Kidney epithelial cell (primary cell): ENCODE measurements around the gene C1orf116. TPM values are rescaled to one million over a fixed set of nuclear protein-coding genes. Genes with fewer than 3 reads are reported as not detected.

Experiments
- DNase-seq: peaks from one replicate; pipeline ENCODE4 v3.0.0-alpha.2; 2010; ENCODE audit warnings: low read depth
- H3K27me3 ChIP-seq: 2 replicates; pipeline ENCODE4 v1.6.0; 2011; ENCODE audit warnings: low read length; ENCODE audit not compliant: control insufficient read depth, insufficient read depth
- H3K36me3 ChIP-seq: 2 replicates; pipeline ENCODE4 v1.5.1; 2011; ENCODE audit warnings: low read length; ENCODE audit not compliant: control insufficient read depth, insufficient read depth
- H3K4me3 ChIP-seq: 2 replicates; pipeline ENCODE4 v1.5.1; 2011; ENCODE audit warnings: low read depth, mild to moderate bottlenecking, control low read depth, low read length
- CTCF ChIP-seq: IDR thresholded peaks from 2 replicates; pipeline ENCODE4 v1.5.1; 2011; ENCODE audit warnings: mild to moderate bottlenecking, moderate library complexity, low read length, control low read depth, inconsistent platforms; ENCODE audit not compliant: insufficient read depth, poor library complexity, severe bottlenecking
- total RNA-seq: library from RNA; depleted of rRNA; stranded (reverse); fragments of >200 nt; gene quantifications from 2 replicates; pipeline ENCODE4 v1.2.3, GENCODE V29; 2015

C1orf116 gene
- total RNA-seq, 1 donor from 2014 or later = 34.1 TPM

- H3K27me3 ChIP-seq = no peaks in the 10 kb centered on the region
- no peak overlapping the region for H3K4me3 ChIP-seq
- TF ChIP-seq CTCF = no peak
- H3K36me3 ChIP-seq = no peaks in the 10 kb centered on the region
- DNase-seq = no peak
These were observed 746 bp upstream of the C1orf116 start for GRCh38 chr1:207033302-207033701.

GRCh38 chr1:207031632-207032264, 808 bp downstream of the C1orf116 start:
- DNase-seq = no peak
- Histone ChIP-seq H3K4me3 (peak overlapping the region; percentile 12), H3K36me3 (no peaks in the 10 kb centered on the region), H3K27me3 (no peaks in the 10 kb centered on the region)
- TF ChIP-seq CTCF = no peak

- TF ChIP-seq CTCF = no peak
- DNase-seq = no peak
- Histone ChIP-seq H3K4me3 (peak overlapping the region; percentile 12), H3K36me3 (no peaks in the 10 kb centered on the region), H3K27me3 (no peaks in the 10 kb centered on the region)
These were observed 1.5 kb downstream of the C1orf116 start for GRCh38 chr1:207031016-207031415.

GRCh38 chr1:207030522-207031009, 2.0 kb downstream of the C1orf116 start:
- TF ChIP-seq CTCF = no peak
- H3K36me3 ChIP-seq = no peaks in the 10 kb centered on the region
- no peak overlapping the region for H3K4me3 ChIP-seq
- no peak for DNase-seq
- no peaks in the 10 kb centered on the region for H3K27me3 ChIP-seq

- Histone ChIP-seq H3K4me3 (no peak overlapping the region), H3K27me3 (no peaks in the 10 kb centered on the region)
These were observed 2.6 kb downstream of the C1orf116 start for GRCh38 chr1:207029701-207030521.

More at GRCh38 chr1:207029701-207030521, 2.6 kb downstream of the C1orf116 start:
- no peak for DNase-seq
- H3K36me3 ChIP-seq = no peaks in the 10 kb centered on the region
- no peak for TF ChIP-seq CTCF
